T47D (cell line): ENCODE data around the gene ATAD3C.
A peak's percentile ranks its signal among the peaks of the same experiment; 100 is the strongest.
"Not testable (repeated sequence)": the region's sequence is repeated elsewhere in the genome, so short reads cannot be mapped to it uniquely, and the experiment has no call there.

Experiments
- DNase-seq, 2 experiments: peaks; one replicate each; pipeline versions ENCODE4 v3.0.0 to v3.0.0-alpha.2; 2011 to 2012; ENCODE audit warnings: low read depth in 1 of 2, low spot score in 1 of 2
- JUND ChIP-seq: IDR thresholded peaks from 2 replicates; pipeline ENCODE4 v1.6.1; 2012; ENCODE audit warnings: low read depth
- in situ Hi-C: cut with HindIII; loops from 2 replicates; pipeline ENCODE4 v1.10.0; 2016; ENCODE audit warnings: low sequenced_read_pairs, low pct_unique_long_range_greater_than_20kb

The ATAD3C gene

GRCh38 chr1:1463312-1463711 is 13.8 kb downstream of the ATAD3C start:
- DNase-seq = no peak
- in situ Hi-C loops = no loop called here
- TF ChIP-seq JUND = no peak

GRCh38 chr1:1468196-1468985 is 18.9 kb downstream of the ATAD3C start:
- DNase-seq, in situ Hi-C loops: not testable (repeated sequence)

- DNase-seq = peak in 1 of 2 experiments; percentile 44
- TF ChIP-seq JUND = no peak
- in situ Hi-C loops = no loop called here
These were observed 21.3 kb downstream of the ATAD3C start for GRCh38 chr1:1470626-1471388.

DNA sequence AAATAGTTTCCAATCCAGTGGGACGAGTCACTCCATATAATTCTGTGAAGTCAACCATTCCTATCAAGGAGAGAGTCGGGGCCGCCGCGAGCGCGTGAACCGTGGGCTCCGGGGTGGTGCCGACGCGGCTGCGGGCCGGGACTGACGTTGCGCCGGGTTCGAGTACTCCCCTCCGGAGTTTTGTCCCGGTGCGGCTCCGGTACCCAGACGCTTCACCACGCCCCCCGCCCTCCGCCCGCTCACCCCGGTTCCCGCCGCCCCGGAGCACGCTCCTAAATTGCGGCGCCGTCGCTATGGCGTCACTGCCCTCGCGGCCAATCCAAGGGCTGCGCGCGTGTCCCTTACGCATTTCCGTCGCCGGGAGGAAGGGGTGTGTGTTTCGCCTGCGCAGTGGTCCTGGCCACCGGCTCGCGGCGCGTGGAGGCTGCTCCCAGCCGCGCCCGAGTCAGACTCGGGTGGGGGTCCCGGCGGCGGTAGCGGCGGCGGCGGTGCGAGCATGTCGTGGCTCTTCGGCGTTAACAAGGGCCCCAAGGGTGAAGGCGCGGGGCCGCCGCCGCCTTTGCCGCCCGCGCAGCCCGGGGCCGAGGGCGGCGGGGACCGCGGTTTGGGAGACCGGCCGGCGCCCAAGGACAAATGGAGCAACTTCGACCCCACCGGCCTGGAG is 22.0 kb downstream of the ATAD3C start, which contains the start of gene ATAD3B:
Gene ATAD3B (plus strand): TSS at position 377 of the 664 bp plus-strand sequence. CDS start 120 bp downstream, at position 497.
- no peak for TF ChIP-seq JUND
- in situ Hi-C loops = no loop called here
- DNase-seq = peak; percentile 90 to 94

DNA sequence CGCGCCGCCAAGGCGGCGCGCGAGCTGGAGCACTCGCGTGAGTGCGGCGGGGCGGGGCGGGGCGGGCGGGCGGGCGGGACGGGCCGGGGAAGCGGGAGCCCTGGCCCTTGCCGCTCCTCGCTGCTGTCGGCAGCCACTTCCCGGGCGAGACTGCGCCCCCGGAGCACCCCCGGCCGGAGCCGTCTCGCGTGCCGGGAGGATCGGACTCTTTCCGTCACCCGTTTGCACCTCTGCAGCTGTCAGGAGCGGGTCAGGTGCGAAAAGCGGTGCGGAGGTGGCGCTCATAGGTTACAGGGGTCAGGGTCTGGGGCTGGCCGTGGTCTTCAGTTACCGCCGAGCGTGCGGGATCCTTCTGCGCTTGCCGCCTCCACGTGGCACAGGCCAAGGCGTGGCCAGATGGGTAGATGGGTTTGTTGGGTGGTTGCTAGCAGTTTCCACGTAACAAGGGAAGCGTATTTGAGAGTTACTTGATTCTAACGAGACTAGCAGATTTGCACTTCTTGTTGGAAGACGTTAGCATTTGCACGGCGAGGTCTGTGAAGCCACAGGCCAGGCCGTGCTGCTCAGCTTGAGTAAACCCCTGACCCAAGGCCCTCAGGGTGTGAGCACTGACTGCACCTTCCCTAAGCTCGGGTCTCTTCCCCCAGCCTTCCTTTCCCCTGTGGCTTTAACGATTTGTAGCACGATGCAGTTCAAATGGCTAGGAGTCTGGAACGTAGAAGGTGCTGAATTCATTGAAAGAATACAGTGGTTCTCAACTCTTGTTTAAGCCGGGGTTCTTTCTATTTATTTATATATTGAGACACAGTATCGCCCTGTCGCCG is 22.8 kb downstream of the ATAD3C start:
- in situ Hi-C loops, DNase-seq: not testable (repeated sequence)

DNA sequence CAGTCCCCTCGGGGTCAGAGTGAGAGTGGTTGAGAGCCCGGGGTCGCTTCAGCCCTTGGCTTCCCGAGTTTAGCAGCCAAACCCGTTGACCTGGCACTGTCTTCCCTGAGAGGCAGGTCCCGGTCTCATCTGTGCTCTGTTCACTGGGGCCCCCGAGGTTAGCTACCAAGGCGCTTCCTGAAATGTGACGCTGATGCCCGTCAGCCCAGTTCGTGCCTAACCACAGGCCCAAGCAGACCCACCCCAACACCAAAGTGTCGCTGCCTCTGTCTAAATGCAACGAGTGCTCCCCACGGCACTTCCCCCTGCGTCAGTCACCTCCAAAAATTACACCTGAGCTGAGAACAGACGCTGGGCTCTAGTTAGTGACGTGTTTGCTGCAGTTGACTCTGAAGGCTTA is 26.5 kb downstream of the ATAD3C start:
- in situ Hi-C loops = not testable (repeated sequence)

GRCh38 chr1:1477206-1477605 is 27.7 kb downstream of the ATAD3C start:
- in situ Hi-C loops = no loop called here
- no peak for TF ChIP-seq JUND
- DNase-seq = no peak

More for the DNA sequence above, 26.5 kb downstream of the ATAD3C start:
- DNase-seq = not testable (repeated sequence)

DNA sequence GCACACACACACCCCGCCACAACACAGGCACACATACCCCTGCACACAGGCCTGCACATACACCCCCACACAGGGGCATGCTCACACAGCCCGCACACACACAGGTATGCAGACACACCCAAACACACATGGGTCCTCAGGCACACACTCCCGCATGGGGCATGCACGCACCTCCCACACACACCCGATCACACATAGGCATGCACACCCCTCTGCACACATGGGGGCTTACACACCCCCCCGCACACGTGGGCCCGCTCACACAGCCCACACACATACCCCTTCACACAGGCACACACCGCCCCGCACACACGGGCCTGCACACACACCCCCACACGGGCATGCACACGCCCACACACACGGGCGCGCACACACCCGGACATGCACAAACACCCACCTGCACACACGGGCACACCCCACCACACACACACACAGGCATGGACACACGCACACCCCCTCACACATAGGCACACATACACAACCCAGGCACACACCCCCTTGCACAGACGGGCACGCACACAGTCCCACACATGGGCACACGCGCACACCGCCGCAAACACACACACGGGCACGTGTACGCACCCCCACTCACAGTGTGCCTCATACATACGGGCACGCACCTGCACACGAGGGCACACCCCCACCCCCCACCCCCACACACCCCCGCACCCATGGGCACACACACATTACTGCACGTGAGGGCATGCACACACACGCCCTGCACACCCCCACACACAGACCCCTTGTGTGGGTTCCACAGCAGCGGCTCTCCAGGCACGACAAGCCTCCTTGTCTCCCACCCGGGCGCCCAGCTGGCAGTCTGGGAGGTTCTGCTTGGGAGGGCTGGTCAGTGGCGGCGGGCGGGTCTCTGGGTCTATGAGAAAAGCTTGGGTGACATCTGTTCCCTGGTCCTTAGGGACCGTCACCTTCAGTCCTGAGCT is 30.3 kb downstream of the ATAD3C start:
- in situ Hi-C loops = no loop called here
- no peak for DNase-seq
- no peak for TF ChIP-seq JUND

GRCh38 chr1:1480488-1480867 is 31.0 kb downstream of the ATAD3C start:
- DNase-seq, in situ Hi-C loops: not testable (repeated sequence)

DNA sequence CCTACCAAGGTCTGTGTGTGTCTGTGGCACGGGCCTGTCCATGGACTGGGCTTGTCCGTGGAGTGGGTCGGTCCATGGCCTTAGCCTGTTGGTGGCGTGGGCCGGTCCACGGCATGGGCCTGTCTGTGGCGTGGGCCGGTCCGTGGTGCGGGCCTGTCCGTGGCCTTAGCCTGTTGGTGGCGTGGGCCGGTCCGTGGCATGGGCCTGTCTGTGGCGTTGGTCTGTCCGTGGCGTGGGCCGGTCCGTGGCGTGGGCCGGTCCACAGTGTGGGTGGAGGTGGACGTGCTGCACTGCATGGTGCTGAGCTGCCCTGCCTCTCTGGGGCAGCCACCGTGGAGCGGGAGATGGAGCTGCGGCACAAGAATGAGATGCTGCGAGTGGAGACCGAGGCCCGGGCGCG is 32.3 kb downstream of the ATAD3C start:
- DNase-seq, in situ Hi-C loops: not testable (repeated sequence)

DNA sequence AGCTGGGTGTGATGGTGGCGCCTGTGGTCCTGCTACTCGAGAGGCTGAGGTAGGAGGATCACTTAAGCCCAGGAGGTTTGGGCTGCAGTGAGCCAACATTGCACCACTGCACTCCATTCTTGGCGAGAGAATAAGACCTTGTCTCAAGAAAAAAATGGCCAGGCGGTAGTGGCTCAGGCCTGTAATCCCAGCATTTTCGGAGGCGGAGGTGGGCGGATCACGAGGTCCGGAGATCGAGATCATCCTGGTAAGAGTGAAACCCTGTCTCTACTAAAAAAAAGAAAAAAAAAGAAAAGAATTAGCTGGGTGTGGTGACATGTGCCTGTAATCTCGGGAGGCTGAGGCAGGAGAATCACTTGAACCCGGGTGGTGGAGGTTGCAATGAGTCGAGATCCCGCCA is 33.4 kb downstream of the ATAD3C start:
- no peak for TF ChIP-seq JUND
- in situ Hi-C loops = no loop called here
- no peak for DNase-seq
